HG03095 (cell line): ENCODE measurements around the gene CCDC88C.
A peak's percentile ranks its signal among the peaks of the same experiment; 100 is the strongest.

ENCODE experiments used
- ATAC-seq: cut with Tn5 transposase; IDR thresholded peaks from one replicate; pipeline ENCODE4 v1.9.1; 2021; ENCODE audit warnings: moderate library complexity; ENCODE audit not compliant: unreplicated experiment

The CCDC88C gene

GRCh38 chr14:91349481-91350074 lies 68.0 kb downstream of the CCDC88C start:
- peak; percentile 57 for ATAC-seq

- ATAC-seq, result no peak
Observed at GRCh38 chr14:91348845-91349465, 68.7 kb downstream of the CCDC88C start.

DNA sequence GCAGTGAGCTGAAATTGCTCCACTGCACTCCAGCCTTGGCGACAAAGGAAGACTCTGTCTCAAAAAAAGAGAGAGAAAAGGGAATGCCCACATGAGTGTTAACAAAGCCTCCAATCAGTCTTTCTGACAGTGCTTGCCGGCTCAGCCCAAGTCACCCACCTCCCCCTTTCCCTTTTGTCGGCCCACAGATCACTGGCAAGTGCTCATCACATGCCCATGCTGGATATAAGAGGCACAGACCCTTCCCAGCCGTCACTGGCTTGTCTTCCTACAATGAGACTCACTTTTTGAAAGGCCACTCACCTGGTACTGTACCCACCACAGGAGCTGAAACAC lies 70.8 kb downstream of the CCDC88C start:
- ATAC-seq, result no peak

DNA sequence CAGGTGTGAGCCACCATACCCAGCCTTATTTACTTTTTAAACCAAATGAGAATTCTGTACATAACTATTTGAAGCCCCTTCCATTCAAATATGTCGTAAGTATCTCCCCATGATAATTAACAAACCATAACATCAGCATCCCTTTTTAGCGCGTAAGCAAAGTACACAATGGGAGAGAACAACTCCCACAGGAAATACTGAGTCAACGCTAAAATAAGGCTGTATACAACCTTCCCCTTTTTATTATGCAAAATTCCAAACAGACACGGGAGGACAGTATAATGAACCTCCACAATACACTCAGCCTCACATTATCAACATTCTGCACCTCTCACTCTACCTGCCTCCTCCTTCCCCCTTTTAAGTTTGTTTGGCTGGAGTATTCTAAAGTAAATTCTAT lies 73.5 kb downstream of the CCDC88C start:
- no peak for ATAC-seq

- ATAC-seq, result no peak
Observed at GRCh38 chr14:91343051-91343450, 74.6 kb downstream of the CCDC88C start.

DNA sequence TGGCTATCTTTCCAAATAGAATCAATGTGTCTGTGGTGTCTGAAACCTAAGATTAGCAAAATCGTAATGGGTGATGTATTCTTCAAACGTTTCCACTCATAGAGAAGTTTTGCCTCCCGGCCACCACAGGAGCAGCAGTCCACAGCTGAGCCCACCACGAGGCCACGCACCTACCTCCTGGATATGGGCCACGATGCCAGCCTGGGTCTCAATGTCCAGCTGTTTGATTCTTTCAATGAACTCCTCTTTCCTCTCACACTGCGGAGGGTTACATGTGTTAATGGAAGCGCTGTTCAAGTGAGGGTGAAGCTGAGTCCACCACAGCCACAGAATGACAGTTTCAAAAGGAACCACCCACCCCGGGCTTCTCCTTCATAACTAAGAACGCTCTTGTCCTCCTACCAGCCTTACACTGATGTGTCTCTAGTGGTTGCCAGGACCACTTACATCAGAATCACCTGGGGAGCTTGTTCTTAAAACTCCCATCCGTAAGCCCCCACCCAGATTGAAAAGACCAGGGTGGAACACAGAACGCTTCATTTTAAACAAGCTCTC lies 75.3 kb downstream of the CCDC88C start:
- no peak for ATAC-seq

GRCh38 chr14:91341751-91342154 lies 75.9 kb downstream of the CCDC88C start:
- no peak for ATAC-seq

GRCh38 chr14:91341334-91341733 lies 76.3 kb downstream of the CCDC88C start:
- ATAC-seq, result no peak

GRCh38 chr14:91339671-91340369 lies 77.8 kb downstream of the CCDC88C start:
- no peak for ATAC-seq

DNA sequence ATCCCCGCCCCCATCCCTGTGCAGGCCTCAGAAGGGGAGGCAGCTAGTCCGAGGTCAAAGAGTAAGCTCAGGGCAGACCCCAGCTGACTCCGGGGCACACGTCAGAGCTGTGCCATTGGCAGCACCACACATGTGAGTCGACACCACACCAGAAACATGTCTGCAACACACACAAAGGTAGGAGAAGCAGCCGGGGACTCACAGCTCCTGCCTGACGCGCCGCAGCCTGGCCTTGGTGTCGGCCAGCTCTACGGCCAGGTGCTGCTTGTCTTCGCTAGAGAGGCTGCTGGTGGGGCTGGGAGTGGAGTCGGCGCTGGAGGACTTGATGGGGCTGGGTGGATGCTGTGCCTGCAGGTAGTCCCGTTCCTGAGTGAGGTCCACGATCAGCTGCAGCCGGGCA lies 78.5 kb downstream of the CCDC88C start:
- no peak for ATAC-seq

- no peak for ATAC-seq
Observed at GRCh38 chr14:91338379-91338778, 79.2 kb downstream of the CCDC88C start.

- no peak for ATAC-seq
Observed at GRCh38 chr14:91337699-91338335, 79.8 kb downstream of the CCDC88C start.

GRCh38 chr14:91336093-91336450 lies 81.5 kb downstream of the CCDC88C start:
- no peak for ATAC-seq

GRCh38 chr14:91335191-91336092 lies 82.2 kb downstream of the CCDC88C start:
- no peak for ATAC-seq

DNA sequence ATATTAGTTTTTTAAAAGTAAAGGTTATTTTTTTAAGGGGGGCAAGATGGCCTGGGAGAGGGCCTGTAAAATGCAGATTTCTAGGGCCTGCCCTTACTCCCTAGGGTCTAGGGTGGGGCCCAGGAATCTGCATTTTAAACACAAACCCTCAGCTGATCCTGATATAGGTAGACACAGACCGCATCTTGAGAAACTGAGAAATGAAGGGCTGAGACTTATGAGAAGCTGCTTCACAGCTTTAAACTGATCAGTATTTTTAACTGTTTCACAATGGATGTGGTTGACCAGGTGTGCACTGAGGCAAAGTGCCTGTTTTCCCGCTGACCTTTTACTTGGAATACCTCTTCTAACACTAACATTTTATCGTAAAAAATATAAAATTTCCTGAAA lies 84.0 kb downstream of the CCDC88C start:
- peak; percentile 51 for ATAC-seq

DNA sequence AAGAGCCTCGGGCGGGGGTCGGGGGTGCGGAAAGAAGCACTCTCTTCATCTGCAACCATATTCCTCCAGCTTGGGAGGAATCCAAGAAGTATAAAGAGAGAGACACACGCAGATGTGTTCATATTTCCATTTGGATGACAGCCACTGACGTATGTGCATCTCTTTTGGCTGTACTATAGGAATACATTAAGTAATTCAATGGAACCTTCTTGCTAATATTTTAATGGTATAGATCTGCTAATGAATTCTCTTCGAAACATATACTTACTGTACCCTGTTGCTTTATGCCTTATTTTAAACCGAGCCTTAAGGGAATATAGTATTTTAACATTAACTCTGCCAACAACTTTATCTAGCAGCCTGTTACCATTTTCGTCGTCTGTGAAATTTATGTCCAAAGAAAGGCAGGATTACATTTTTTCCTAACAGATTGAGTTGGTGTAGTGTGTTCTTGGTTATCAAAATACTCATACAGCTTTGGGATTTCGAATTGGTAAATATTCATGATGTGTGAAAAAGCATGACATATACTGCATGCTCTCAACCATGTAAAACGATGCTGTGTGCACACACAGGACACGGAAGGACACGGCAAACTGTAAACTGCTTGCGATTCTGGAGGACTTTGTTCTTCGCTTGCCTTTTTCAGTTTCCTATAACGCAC lies 84.5 kb downstream of the CCDC88C start:
- ATAC-seq, result no peak

GRCh38 chr14:91332171-91332985 lies 85.2 kb downstream of the CCDC88C start:
- no peak for ATAC-seq

GRCh38 chr14:91331721-91332120 lies 85.9 kb downstream of the CCDC88C start:
- ATAC-seq, result no peak

DNA sequence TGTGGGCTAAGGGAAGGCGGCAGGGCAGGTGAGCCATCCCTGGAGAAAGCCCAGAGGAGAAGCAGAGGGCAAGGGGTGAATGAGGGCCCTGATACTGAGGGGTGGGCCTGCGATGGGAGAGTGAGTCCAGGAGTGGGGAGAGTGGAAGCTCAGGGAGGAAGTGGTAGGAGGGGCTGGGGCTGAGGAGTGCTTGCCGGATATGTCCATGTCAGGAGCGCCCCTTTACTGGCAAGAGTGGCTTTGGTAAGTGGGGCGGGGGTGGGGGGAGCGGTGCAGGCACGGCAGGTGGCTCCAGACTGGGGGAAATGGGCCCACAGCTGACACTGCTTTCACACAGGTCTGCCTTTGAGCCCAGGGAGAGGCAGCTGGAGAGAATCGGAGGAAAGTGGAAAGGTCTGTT lies 86.8 kb downstream of the CCDC88C start:
- no peak for ATAC-seq
